GM21528 (cell line): Measurements from ENCODE around the gene RHCE.
"Not testable (repeated sequence)": the region's sequence is repeated elsewhere in the genome, so short reads cannot be mapped to it uniquely, and the experiment has no call there.

Source experiments
- ATAC-seq: cut with Tn5 transposase; IDR thresholded peaks from one replicate; pipeline ENCODE4 v1.9.1; 2021; ENCODE audit warnings: mild to moderate bottlenecking, moderate library complexity; ENCODE audit not compliant: unreplicated experiment, low FRiP score

RHCE gene

GRCh38 chr1:25420715-25421114 is at the start of gene RHCE:
TSS of gene RHCE (minus strand) at chr1:25420825. CDS start at chr1:25420786, 39 bp downstream.
- not testable (repeated sequence) for ATAC-seq

GRCh38 chr1:25469177-25469576 is 48.6 kb upstream of the RHCE start:
- ATAC-seq: no peak

GRCh38 chr1:25468033-25468432 is 47.4 kb upstream of the RHCE start:
- no peak for ATAC-seq

GRCh38 chr1:25467616-25468015 is 47.0 kb upstream of the RHCE start:
- no peak for ATAC-seq

- ATAC-seq: no peak
These were observed 46.6 kb upstream of the RHCE start for GRCh38 chr1:25467193-25467592.

GRCh38 chr1:25462732-25463131 is 42.1 kb upstream of the RHCE start:
- no peak for ATAC-seq

GRCh38 chr1:25461849-25462248 is 41.2 kb upstream of the RHCE start:
- no peak for ATAC-seq

- ATAC-seq: not testable (repeated sequence)
These were observed 40.2 kb upstream of the RHCE start for GRCh38 chr1:25460816-25461215.

- ATAC-seq: no peak
These were observed 39.4 kb upstream of the RHCE start for GRCh38 chr1:25460020-25460419.

GRCh38 chr1:25458541-25459298 is 38.1 kb upstream of the RHCE start:
- no peak for ATAC-seq

- no peak for ATAC-seq
These were observed 35.9 kb upstream of the RHCE start for GRCh38 chr1:25456502-25456901.

- ATAC-seq: no peak
These were observed 31.3 kb upstream of the RHCE start for GRCh38 chr1:25451908-25452307.

- ATAC-seq: no peak
These were observed 30.3 kb upstream of the RHCE start for GRCh38 chr1:25450891-25451290.

GRCh38 chr1:25447547-25447946 is 26.9 kb upstream of the RHCE start:
- ATAC-seq: no peak

GRCh38 chr1:25445993-25446538 is 25.4 kb upstream of the RHCE start:
- no peak for ATAC-seq

- not testable (repeated sequence) for ATAC-seq
These were observed 24.0 kb upstream of the RHCE start for GRCh38 chr1:25444604-25445003.

- ATAC-seq: no peak
These were observed 22.5 kb upstream of the RHCE start for GRCh38 chr1:25443030-25443699.

- no peak for ATAC-seq
These were observed 21.6 kb upstream of the RHCE start for GRCh38 chr1:25442178-25442577.

- ATAC-seq: no peak
These were observed 18.7 kb upstream of the RHCE start for GRCh38 chr1:25439287-25439686.

- ATAC-seq: no peak
These were observed 17.0 kb upstream of the RHCE start for GRCh38 chr1:25437672-25438071.

GRCh38 chr1:25435397-25436108 is 14.9 kb upstream of the RHCE start:
- no peak for ATAC-seq
